Small intestine (tissue), 7 donors: ENCODE measurements around the gene DTWD2. TPM values are rescaled to one million over a fixed set of nuclear protein-coding genes. Genes with fewer than 3 reads are reported as not detected.

ENCODE experiments used
- DNase-seq, 2 donors: peaks; one replicate each; pipeline versions ENCODE4 v3.0.0 to v3.0.0-alpha.2; 2013
- FAIRE-seq: peaks from 2 replicates; lab custom pipeline; 2012; peaks lifted over from hg19 to GRCh38; lab: Jason Lieb, UNC
- H3K27ac ChIP-seq, 3 donors: one replicate each; pipeline ENCODE4 v1.5.1; 2013; ENCODE audit warnings: low read length in 2 of 3, mild to moderate bottlenecking in 2 of 3, control low read depth in 1 of 3, inconsistent platforms in 1 of 3, low read depth in 1 of 3, moderate library complexity in 1 of 3
- H3K27me3 ChIP-seq, 3 donors: one replicate each; pipeline ENCODE4 v1.6.1; 2013; ENCODE audit warnings: low read length in 3 of 3, inconsistent platforms in 1 of 3; ENCODE audit not compliant: control insufficient read depth in 3 of 3, insufficient read depth in 3 of 3
- H3K36me3 ChIP-seq, 3 donors: one replicate each; pipeline ENCODE4 v1.6.1; 2013; ENCODE audit warnings: low read length in 3 of 3, inconsistent platforms in 1 of 3, low read depth in 1 of 3, mild to moderate bottlenecking in 1 of 3, moderate library complexity in 1 of 3; ENCODE audit not compliant: control insufficient read depth in 3 of 3, insufficient read depth in 2 of 3
- H3K4me1 ChIP-seq, 3 donors: one replicate each; pipeline ENCODE4 v1.6.1; 2013; ENCODE audit warnings: low read length in 2 of 3, inconsistent platforms in 1 of 3, low read depth in 1 of 3, mild to moderate bottlenecking in 1 of 3, moderate library complexity in 1 of 3; ENCODE audit not compliant: control insufficient read depth in 3 of 3, insufficient read depth in 2 of 3
- H3K4me3 ChIP-seq, 3 donors: one replicate each; pipeline ENCODE4 v1.5.1; 2013; ENCODE audit warnings: low read length in 3 of 3, control low read depth in 1 of 3, inconsistent platforms in 1 of 3, low read depth in 1 of 3, mild to moderate bottlenecking in 1 of 3, moderate library complexity in 1 of 3
- H3K9me3 ChIP-seq, 2 donors: one replicate each; pipeline ENCODE4 v1.6.1; 2013; ENCODE audit warnings: low read depth in 1 of 2, low read length in 1 of 2; ENCODE audit not compliant: control insufficient read depth in 2 of 2, insufficient read depth in 1 of 2
- WGBS, 3 donors: extraction: QIAGEN DNeasy Blood & Tissue Kit; methylation state at CpG; one replicate each; pipeline ENCODE4 v1.1.7; 2013; 5-methylcytosine and 5-hydroxymethylcytosine counted together
- polyA plus RNA-seq, 4 donors: library from polyadenylated mRNA; stranded (reverse) in 3 of 4; unstranded in 1 of 4; fragments of 200-250 nt in 3 of 4; fragments of 120-200 nt in 1 of 4; gene quantifications; one replicate each; pipeline versions ENCODE4 v1.2.1 to v1.2.3, GENCODE V29; 2013
- donor health status: healthy with polysubstance abuse.
- donor health status: control.
- donor health status: control.
- donor health status: Bipolar disorder and iron deficiency.
- donor health status: healthy.

Gene DTWD2
- polyA plus RNA-seq, 4 donors = 1.3 to 5.8 (median 2.4) TPM

GRCh38 chr5:118825226-118825625, 163.1 kb downstream of the DTWD2 start:
- WGBS, 3 donors = 57 to 85% (median 72%) methylated on average over 1 of the region's 1 CpG
- Histone ChIP-seq H3K4me1 (no peaks in the 10 kb centered on the region), H3K4me3 (no peak overlapping the region), H3K9me3 (no peaks in the 10 kb centered on the region), H3K27ac (no peak overlapping the region), H3K27me3 (no peaks in the 10 kb centered on the region), H3K36me3 (no peaks in the 10 kb centered on the region)
- FAIRE-seq (no peak), DNase-seq (no peak)

DNA sequence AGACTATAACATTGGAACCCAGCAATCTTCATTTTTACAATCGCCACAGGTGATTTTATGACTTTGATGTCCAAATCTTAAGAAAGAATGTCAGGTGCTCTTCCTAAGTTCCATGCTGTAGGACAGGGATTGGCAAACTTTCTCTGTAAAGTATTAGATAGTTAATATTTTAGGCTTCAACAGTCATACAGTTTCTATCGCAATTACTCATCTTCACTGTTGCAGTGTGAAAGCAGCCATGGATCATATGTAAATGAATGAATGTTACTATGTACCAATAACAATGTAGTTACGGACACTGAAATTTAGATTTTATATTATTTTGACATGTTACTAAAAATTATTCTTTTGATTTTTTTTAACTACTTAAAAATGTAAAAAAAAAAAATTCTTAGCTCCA, 169.7 kb downstream of the DTWD2 start:
- H3K36me3 ChIP-seq = no peaks in the 10 kb centered on the region

GRCh38 chr5:118808441-118808840, 179.9 kb downstream of the DTWD2 start:
- Histone ChIP-seq H3K4me3 (no peak overlapping the region), H3K27me3 (no peaks in the 10 kb centered on the region), H3K36me3 (no peaks in the 10 kb centered on the region), H3K9me3 (no peaks in the 10 kb centered on the region), H3K4me1 (no peaks in the 10 kb centered on the region), H3K27ac (no peak overlapping the region)
- FAIRE-seq = no peak
- 37 to 58% (median 44%) methylated on average over 2 of the region's 2 CpGs for WGBS, 3 donors
- no peak for DNase-seq

More for the DNA sequence above, 169.7 kb downstream of the DTWD2 start:
- WGBS, 3 donors = 92 to 96% (median 94%) methylated on average over 3 of the region's 3 CpGs
- no peaks in the 10 kb centered on the region for H3K4me1 ChIP-seq
- no peak overlapping the region for H3K27ac ChIP-seq
- H3K27me3 ChIP-seq = no peaks in the 10 kb centered on the region
- no peak overlapping the region for H3K4me3 ChIP-seq
- DNase-seq (no peak), FAIRE-seq (no peak)
- no peaks in the 10 kb centered on the region for H3K9me3 ChIP-seq

DNA sequence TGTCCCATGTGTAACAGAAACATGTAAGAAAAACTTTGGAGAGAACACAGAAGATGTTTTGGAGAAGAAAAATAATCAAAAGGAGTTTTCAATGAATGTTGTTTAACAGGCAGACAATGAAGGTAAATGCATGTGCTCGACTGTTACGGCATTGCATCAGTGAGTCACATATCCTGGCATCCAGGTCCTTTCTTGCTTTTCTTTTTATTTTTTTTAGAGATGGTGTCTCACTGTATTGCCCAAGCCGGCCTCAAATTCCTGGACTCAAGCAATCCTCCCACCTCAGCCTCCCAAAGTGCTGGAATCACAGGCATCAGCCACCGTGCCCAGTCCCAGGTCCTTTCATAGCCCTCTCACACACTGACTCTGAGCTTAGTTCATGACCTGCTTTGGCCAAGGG, 181.8 kb downstream of the DTWD2 start:
- WGBS, 3 donors = 89 to 97% (median 93%) methylated on average over 4 of the region's 4 CpGs

DNA sequence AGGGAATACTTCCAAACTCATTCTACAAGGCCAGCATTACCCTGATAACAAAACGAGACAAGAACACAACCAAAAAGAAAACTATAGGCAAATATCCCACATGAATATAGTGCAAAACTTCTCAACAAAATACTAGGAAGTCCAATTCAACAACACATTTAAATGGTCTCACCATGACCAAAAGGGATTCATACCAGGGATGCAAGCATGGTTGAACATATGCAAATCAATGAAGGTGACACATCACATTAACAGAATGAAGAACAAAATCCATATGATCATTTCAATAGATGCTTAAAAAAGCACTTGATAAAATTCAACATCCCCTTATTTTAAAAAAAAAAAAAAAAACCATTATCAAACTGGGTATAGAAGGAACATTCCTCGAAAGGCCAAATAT, 186.0 kb downstream of the DTWD2 start:
- no peaks in the 10 kb centered on the region for H3K36me3 ChIP-seq
- no peaks in the 10 kb centered on the region for H3K27me3 ChIP-seq
- DNase-seq (no peak), FAIRE-seq (no peak)
- 81 to 89% (median 85%) methylated on average over 2 of the region's 2 CpGs for WGBS, 3 donors
- H3K27ac ChIP-seq = no peak overlapping the region
- no peaks in the 10 kb centered on the region for H3K4me1 ChIP-seq
- H3K9me3 ChIP-seq = no peaks in the 10 kb centered on the region
- no peak overlapping the region for H3K4me3 ChIP-seq

More for the DNA sequence above, 181.8 kb downstream of the DTWD2 start:
- no peaks in the 10 kb centered on the region for H3K4me1 ChIP-seq
- no peak overlapping the region for H3K4me3 ChIP-seq
- no peak overlapping the region for H3K27ac ChIP-seq
- H3K9me3 ChIP-seq = no peaks in the 10 kb centered on the region
- no peaks in the 10 kb centered on the region for H3K36me3 ChIP-seq
- no peaks in the 10 kb centered on the region for H3K27me3 ChIP-seq
- DNase-seq (no peak), FAIRE-seq (no peak)

GRCh38 chr5:118796081-118796480, 192.3 kb downstream of the DTWD2 start:
- no peak overlapping the region for H3K27ac ChIP-seq
- DNase-seq = no peak
- no peaks in the 10 kb centered on the region for H3K36me3 ChIP-seq
- peaks cover 0 to 7% (median 0%) of the 10 kb centered on the region in 3 donors for H3K4me1 ChIP-seq
- no peak for FAIRE-seq
- H3K27me3 ChIP-seq = no peaks in the 10 kb centered on the region
- H3K9me3 ChIP-seq = no peaks in the 10 kb centered on the region
- H3K4me3 ChIP-seq = no peak overlapping the region
- 78 to 84% (median 80%) methylated on average over 3 of the region's 3 CpGs for WGBS, 3 donors

DNA sequence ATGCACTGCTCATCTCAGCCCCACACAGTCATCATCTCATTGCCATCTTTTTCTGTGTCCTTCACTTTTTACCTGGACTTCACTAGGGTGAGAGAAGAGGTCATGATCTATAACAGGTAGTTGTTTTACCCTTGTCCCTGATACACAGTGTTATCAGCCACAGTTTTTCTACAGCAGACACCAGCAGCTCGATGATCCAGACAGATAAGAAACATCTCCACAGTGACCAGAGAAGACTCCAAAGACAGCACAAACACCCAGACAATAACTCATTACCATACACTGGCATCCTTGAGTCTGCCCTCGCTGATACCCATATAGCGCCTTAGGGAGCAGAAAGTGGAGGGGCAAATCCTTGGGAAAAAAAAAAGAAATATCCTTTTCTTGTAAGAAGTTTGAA, 194.1 kb downstream of the DTWD2 start:
- Histone ChIP-seq H3K9me3 (no peaks in the 10 kb centered on the region), H3K4me3 (no peak overlapping the region), H3K27ac (no peak overlapping the region), H3K36me3 (no peaks in the 10 kb centered on the region), H3K4me1 (peaks cover 0 to 7% (median 0%) of the 10 kb centered on the region in 3 donors), H3K27me3 (no peaks in the 10 kb centered on the region)
- 69 to 83% (median 82%) methylated on average over 3 of the region's 3 CpGs for WGBS, 3 donors
- FAIRE-seq = no peak
- no peak for DNase-seq

GRCh38 chr5:118793652-118794051, 194.7 kb downstream of the DTWD2 start:
- FAIRE-seq = no peak
- no peak overlapping the region for H3K27ac ChIP-seq
- WGBS, 3 donors = 41 to 44% (median 44%) methylated on average over 2 of the region's 2 CpGs

DNA sequence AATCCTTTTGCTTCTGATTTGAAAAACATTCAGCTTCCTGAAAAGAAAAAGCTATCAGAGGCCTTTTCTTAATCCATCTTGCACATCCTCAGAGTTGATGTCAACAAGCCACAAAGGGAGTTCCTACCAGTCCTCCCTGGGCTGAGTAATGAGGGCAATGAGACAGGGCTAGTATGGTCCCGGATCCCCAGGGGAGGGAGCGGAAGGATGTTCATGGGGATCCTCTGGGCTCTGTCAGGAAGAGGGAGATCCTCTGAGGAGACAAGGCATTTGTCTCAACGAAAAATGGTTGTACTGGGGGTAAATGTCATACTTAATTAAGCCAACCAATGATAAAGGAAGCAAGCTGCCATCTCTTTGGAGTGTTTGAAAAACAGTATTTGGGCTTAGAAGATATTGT, 195.3 kb downstream of the DTWD2 start:
- DNase-seq (no peak), FAIRE-seq (no peak)
- peaks cover 0 to 7% (median 0%) of the 10 kb centered on the region in 3 donors for H3K4me1 ChIP-seq
- no peaks in the 10 kb centered on the region for H3K9me3 ChIP-seq
- H3K36me3 ChIP-seq = no peaks in the 10 kb centered on the region
- no peak overlapping the region for H3K4me3 ChIP-seq
- WGBS, 3 donors = 65 to 71% (median 69%) methylated on average over 3 of the region's 3 CpGs
- no peak overlapping the region for H3K27ac ChIP-seq
- H3K27me3 ChIP-seq = no peaks in the 10 kb centered on the region

More at GRCh38 chr5:118793652-118794051, 194.7 kb downstream of the DTWD2 start:
- H3K4me3 ChIP-seq = no peak overlapping the region
- no peaks in the 10 kb centered on the region for H3K9me3 ChIP-seq
- no peaks in the 10 kb centered on the region for H3K36me3 ChIP-seq
- H3K27me3 ChIP-seq = no peaks in the 10 kb centered on the region
- DNase-seq = no peak
- peaks cover 0 to 7% (median 0%) of the 10 kb centered on the region in 3 donors for H3K4me1 ChIP-seq
